OCI-LY7 (cell line): ENCODE measurements around the gene CMIP. TPM values are rescaled to one million over a fixed set of nuclear protein-coding genes. Genes with fewer than 3 reads are reported as not detected.

Source experiments
- BruUV-seq: library from RNA; stranded (reverse); fragments of 400-500 nt; replicated peaks from 2 replicates; lab custom pipeline; 2021; lab: Mats Ljungman, UMichigan
- CTCF ChIA-PET: fragments of 300-600 bp; sonication (Branson Sonifier 250); formaldehyde crosslinking; loops from one replicate; lab custom pipeline; 2022; ENCODE audit warnings: antibody characterized with exemption; ENCODE audit not compliant: unreplicated experiment; lab: Charles Lee
- POLR2A ChIA-PET: fragments of 300-600 bp; sonication (Branson Sonifier 250); formaldehyde crosslinking; loops from one replicate; lab custom pipeline; 2022; ENCODE audit warnings: antibody characterized with exemption; lab: Charles Lee
- DNase-seq: peaks from one replicate; pipeline ENCODE4 v3.0.0-alpha.2; 2015; ENCODE audit warnings: low spot score
- H2AFZ ChIP-seq: fragments of 200-600 bp; sonication (generic), shearing (Covaris generic); 2 replicates; pipeline ENCODE4 v1.6.1; 2014; ENCODE audit warnings: mild to moderate bottlenecking, antibody characterized with exemption, low read length, moderate library complexity
- H3K27ac ChIP-seq: fragments of 200-600 bp; sonication (generic); 2 replicates; pipeline ENCODE4 v1.5.1; 2014; ENCODE audit warnings: mixed run types, low read depth, mild to moderate bottlenecking, moderate library complexity, low read length, inconsistent platforms; ENCODE audit not compliant: poor library complexity, severe bottlenecking
- H3K36me3 ChIP-seq: fragments of 200-600 bp; sonication (generic); 2 replicates; pipeline ENCODE4 v1.6.1; 2014; ENCODE audit warnings: mild to moderate bottlenecking, antibody characterized with exemption, low read length, moderate library complexity, mixed read lengths; ENCODE audit not compliant: insufficient read depth
- H3K4me1 ChIP-seq: fragments of 200-600 bp; sonication (generic); 2 replicates; pipeline ENCODE4 v1.5.1; 2014; ENCODE audit warnings: mild to moderate bottlenecking, low read length; ENCODE audit not compliant: insufficient read depth, poor library complexity, severe bottlenecking
- H3K4me2 ChIP-seq: fragments of 200-600 bp; sonication (generic); 2 replicates; pipeline ENCODE4 v1.6.1; 2014; ENCODE audit warnings: mild to moderate bottlenecking, low read length
- H3K4me3 ChIP-seq: fragments of 200-600 bp; sonication (generic); 2 replicates; pipeline ENCODE4 v1.5.1; 2014; ENCODE audit warnings: mild to moderate bottlenecking, low read depth, low read length; ENCODE audit not compliant: poor library complexity, severe bottlenecking
- H3K79me2 ChIP-seq: fragments of 200-600 bp; sonication (generic); 2 replicates; pipeline ENCODE4 v1.6.1; 2016; ENCODE audit warnings: low read depth, mild to moderate bottlenecking, low read length, moderate library complexity, mixed read lengths; ENCODE audit not compliant: insufficient read depth
- H3K9me2 ChIP-seq: fragments of 200-600 bp; sonication (generic); 2 replicates; pipeline ENCODE4 v1.6.1; 2016; ENCODE audit warnings: mild to moderate bottlenecking, low read length, mixed read lengths; ENCODE audit not compliant: insufficient read depth
- H3K9me3 ChIP-seq: fragments of 200-600 bp; sonication (generic); 2 replicates; pipeline ENCODE4 v1.6.1; 2014; ENCODE audit warnings: mild to moderate bottlenecking, mixed run types, low read length, mixed read lengths
- H4K20me1 ChIP-seq: fragments of 200-600 bp; sonication (generic); 2 replicates; pipeline ENCODE4 v1.6.1; 2014; ENCODE audit warnings: mild to moderate bottlenecking, antibody characterized with exemption, low read length, moderate library complexity, mixed read lengths; ENCODE audit not compliant: insufficient read depth
- EZH2phosphoT487 ChIP-seq: fragments of 200-600 bp; sonication (generic); IDR thresholded peaks from 2 replicates; pipeline ENCODE4 v1.6.1; 2018; ENCODE audit warnings: low read depth, borderline replicate concordance, mild to moderate bottlenecking, mixed run types, antibody characterized with exemption, low read length, moderate library complexity, mixed read lengths
- intact Hi-C: fragments of 100-400 bp; cut with micrococcal nuclease; formaldehyde crosslinking; loops from one replicate; pipeline ENCODE4 v1.10.0; 2022; ENCODE audit not compliant: unreplicated experiment
- total RNA-seq, 2 experiments: library from RNA; depleted of rRNA in 1 of 2; stranded (reverse); fragments of >200 nt in 1 of 2; shearing (Covaris generic) in 1 of 2; gene quantifications; 2 replicates each; pipeline ENCODE4 v1.2.3, GENCODE V29; 2014 to 2022
- TF ChIP-seq, protein P1 (sequence below): fragments of 200-600 bp; sonication (generic); conservative IDR thresholded peaks from 2 replicates; pipeline ENCODE4 v1.5.1; 2014; ENCODE audit warnings: mild to moderate bottlenecking, antibody characterized with exemption, low read length, moderate library complexity, mixed read lengths

Gene CMIP
- total RNA-seq, 2 experiments from 2014 or later: 15.4 to 70.3 TPM

DNA sequence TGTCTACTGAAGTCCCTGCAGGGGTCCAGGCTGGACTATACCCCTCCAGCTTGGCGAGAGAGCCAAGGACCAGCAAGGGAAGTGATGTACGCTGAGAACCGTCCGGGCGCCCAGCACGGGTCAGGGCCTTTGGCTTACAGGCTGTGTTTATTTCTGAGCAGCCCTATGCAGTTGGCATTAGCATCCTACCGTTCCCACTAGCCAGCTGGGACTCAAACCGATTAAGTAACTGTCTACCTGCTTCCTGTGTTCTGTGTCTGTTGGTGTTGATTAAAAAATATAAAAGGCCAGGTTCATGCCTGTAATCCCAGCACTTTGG is 73.8 kb downstream of the CMIP start:
- no peak overlapping the region for H3K4me2 ChIP-seq
- peaks cover 14% of the 10 kb centered on the region; the same call in 1 of the 2 replicates for H3K79me2 ChIP-seq
- no peak for TF ChIP-seq EZH2phosphoT487
- H3K9me3 ChIP-seq: no peaks in the 10 kb centered on the region
- POLR2A ChIA-PET: no interaction called here
- H3K4me1 ChIP-seq: peaks cover 54% of the 10 kb centered on the region
- BruUV-seq: no TSS peak
- peaks cover 11% of the 10 kb centered on the region for H3K36me3 ChIP-seq
- H2AFZ ChIP-seq: no peak overlapping the region
- H4K20me1 ChIP-seq: peaks cover 24% of the 10 kb centered on the region
- DNase-seq: no peak
- H3K4me3 ChIP-seq: no peak overlapping the region
- H3K9me2 ChIP-seq: no peaks in the 10 kb centered on the region
- intact Hi-C loops: loop anchor here (2.0 kb wide), 1 partner anchor 40 kb away; no protein-coding TSS in a partner anchor
- no peak overlapping the region for H3K27ac ChIP-seq
- CTCF ChIA-PET: no interaction called here

DNA sequence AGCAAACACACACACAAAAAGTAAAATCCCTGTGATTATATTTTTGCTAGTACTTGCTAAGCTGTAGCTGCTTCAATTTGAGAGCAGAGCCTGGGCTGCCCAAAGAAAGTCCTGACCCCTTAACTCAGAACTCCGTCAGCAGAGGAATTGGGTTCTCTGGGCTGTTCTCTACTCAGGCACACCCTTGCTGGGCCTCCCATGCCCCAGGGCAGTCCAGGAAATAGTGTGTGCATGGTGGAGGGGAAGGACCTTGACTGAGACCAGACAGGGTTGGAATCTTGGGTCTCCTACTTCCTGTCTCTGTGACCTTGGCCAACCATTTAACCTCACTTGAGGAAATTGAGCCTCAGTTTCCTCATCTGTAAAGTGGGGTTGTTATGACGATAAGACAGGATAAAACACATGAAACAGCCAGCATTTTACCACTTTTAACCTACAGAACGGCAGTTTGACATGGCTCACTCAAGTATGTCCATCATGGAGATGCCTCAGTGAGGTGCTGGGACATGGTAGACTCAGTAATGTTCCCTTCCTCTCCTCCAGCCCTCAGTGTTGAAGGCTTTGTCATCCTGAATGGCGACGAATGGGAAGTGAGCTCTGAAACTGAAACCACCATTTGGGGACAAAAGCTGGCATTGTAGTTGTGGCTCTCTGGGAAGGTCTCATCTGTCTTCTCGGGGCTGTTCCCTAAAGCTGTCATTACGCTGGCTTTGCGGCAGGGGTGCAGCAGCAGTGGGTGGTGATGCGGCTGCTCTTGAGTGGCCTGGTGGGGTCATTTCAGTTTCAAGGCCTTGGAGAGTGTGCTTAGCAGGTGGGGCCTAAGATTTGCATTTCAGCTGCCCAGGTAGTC is 74.9 kb downstream of the CMIP start:
- Histone ChIP-seq H3K9me2 (no peaks in the 10 kb centered on the region), H3K9me3 (no peaks in the 10 kb centered on the region), H3K36me3 (peaks cover 11% of the 10 kb centered on the region), H3K4me3 (peak overlapping the region; percentile 5), H3K4me2 (peak overlapping the region; percentile 62), H3K27ac (peak overlapping the region; percentile 33), H2AFZ (no peak overlapping the region), H4K20me1 (peaks cover 24% of the 10 kb centered on the region), H3K4me1 (peaks cover 42% of the 10 kb centered on the region), H3K79me2 (peaks cover 14% of the 10 kb centered on the region; the same call in 1 of the 2 replicates)
- DNase-seq: peak; percentile 41
- POLR2A ChIA-PET: interaction anchor here (1.6 kb wide), 1 partner anchor 38 kb away, joined by 10 read pairs; no protein-coding TSS in a partner anchor
- no TSS peak for BruUV-seq
- CTCF ChIA-PET: no interaction called here
- intact Hi-C loops: loop anchor here (2.0 kb wide), 1 partner anchor 41 kb away; no protein-coding TSS in a partner anchor
- no peak for TF ChIP-seq EZH2phosphoT487
- TF ChIP-seq, protein P1, sequence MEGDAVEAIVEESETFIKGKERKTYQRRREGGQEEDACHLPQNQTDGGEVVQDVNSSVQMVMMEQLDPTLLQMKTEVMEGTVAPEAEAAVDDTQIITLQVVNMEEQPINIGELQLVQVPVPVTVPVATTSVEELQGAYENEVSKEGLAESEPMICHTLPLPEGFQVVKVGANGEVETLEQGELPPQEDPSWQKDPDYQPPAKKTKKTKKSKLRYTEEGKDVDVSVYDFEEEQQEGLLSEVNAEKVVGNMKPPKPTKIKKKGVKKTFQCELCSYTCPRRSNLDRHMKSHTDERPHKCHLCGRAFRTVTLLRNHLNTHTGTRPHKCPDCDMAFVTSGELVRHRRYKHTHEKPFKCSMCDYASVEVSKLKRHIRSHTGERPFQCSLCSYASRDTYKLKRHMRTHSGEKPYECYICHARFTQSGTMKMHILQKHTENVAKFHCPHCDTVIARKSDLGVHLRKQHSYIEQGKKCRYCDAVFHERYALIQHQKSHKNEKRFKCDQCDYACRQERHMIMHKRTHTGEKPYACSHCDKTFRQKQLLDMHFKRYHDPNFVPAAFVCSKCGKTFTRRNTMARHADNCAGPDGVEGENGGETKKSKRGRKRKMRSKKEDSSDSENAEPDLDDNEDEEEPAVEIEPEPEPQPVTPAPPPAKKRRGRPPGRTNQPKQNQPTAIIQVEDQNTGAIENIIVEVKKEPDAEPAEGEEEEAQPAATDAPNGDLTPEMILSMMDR: no peak

DNA sequence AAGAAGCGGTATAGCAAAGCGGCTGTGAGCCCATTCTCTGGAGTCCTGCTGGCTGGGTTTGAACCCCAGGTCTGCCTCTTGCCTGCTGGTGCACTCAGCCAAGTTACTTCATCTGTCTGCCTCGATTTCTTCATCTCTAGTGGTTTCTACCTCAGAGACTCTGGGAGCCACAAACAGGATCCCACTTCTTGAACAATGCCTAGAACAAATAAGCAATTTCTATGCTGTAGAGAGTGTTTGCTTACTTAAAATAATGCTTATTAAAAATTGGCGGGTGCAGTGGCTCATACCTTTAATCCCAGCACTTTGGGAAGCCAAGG is 75.5 kb downstream of the CMIP start:
- TF ChIP-seq, protein P1: no peak
- TF ChIP-seq EZH2phosphoT487: no peak
- POLR2A ChIA-PET: interaction anchor here (1.6 kb wide), 1 partner anchor 39 kb away, joined by 10 read pairs; no protein-coding TSS in a partner anchor
- intact Hi-C loops: no loop called here
- no TSS peak for BruUV-seq
- Histone ChIP-seq H3K4me1 (peaks cover 39% of the 10 kb centered on the region), H2AFZ (no peak overlapping the region), H3K9me3 (no peaks in the 10 kb centered on the region), H3K9me2 (no peaks in the 10 kb centered on the region), H3K4me3 (peak overlapping the region; percentile 5), H3K4me2 (peak overlapping the region; percentile 62), H4K20me1 (peaks cover 24% of the 10 kb centered on the region), H3K79me2 (peaks cover 14% of the 10 kb centered on the region; the same call in 1 of the 2 replicates), H3K27ac (peak overlapping the region; percentile 33), H3K36me3 (peaks cover 11% of the 10 kb centered on the region)
- CTCF ChIA-PET: no interaction called here
- no peak for DNase-seq
